GM06990 (cell line): ENCODE data around the gene CREBRF.
"Not testable (repeated sequence)": the region's sequence is repeated elsewhere in the genome, so short reads cannot be mapped to it uniquely, and the experiment has no call there.

Experiments
- DNase-seq: peaks from one replicate; pipeline ENCODE4 v3.0.0-alpha.2; 2011; ENCODE audit not compliant: insufficient read length; ENCODE audit errors: extremely low read depth
- H3K27me3 ChIP-seq: replicated peaks from 2 replicates; pipeline ENCODE4 v1.6.0; 2011; ENCODE audit warnings: low read length; ENCODE audit not compliant: control insufficient read depth, insufficient read depth
- H3K36me3 ChIP-seq: 2 replicates; pipeline ENCODE4 v1.5.1; 2011; ENCODE audit warnings: low read length; ENCODE audit not compliant: control insufficient read depth, insufficient read depth
- H3K4me3 ChIP-seq: replicated peaks from 2 replicates; pipeline ENCODE4 v1.5.1; 2011; ENCODE audit warnings: low read depth, mild to moderate bottlenecking, control low read depth, low read length
- TF ChIP-seq, protein P1 (sequence below): IDR thresholded peaks from 2 replicates; pipeline ENCODE4 v1.5.1; 2011; ENCODE audit warnings: low read length, control low read depth, mild to moderate bottlenecking, inconsistent platforms; ENCODE audit not compliant: insufficient read depth, poor library complexity, severe bottlenecking

CREBRF gene

DNA sequence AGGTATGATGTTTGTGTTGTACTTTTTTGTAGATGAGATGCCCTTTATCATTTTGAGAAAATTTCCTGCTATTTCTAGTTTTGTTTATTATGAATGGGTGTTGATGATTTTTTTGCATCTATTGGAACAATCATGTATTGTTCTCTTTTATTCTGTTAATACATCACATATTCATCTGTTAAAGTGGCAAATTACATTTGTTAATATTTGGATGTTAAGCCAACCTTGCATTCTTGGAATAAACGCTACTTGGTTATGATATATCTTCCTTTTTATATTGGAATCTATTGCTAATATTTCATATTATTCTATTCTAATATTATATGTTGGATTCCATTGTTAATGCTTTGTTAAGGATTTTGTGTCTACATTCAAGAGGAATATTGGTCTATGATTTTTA lies 63.6 kb downstream of the CREBRF start:
- H3K27me3 ChIP-seq: no peaks in the 10 kb centered on the region
- no peaks in the 10 kb centered on the region for H3K36me3 ChIP-seq
- no peak overlapping the region for H3K4me3 ChIP-seq
- no peak for DNase-seq
- TF ChIP-seq, protein P1, sequence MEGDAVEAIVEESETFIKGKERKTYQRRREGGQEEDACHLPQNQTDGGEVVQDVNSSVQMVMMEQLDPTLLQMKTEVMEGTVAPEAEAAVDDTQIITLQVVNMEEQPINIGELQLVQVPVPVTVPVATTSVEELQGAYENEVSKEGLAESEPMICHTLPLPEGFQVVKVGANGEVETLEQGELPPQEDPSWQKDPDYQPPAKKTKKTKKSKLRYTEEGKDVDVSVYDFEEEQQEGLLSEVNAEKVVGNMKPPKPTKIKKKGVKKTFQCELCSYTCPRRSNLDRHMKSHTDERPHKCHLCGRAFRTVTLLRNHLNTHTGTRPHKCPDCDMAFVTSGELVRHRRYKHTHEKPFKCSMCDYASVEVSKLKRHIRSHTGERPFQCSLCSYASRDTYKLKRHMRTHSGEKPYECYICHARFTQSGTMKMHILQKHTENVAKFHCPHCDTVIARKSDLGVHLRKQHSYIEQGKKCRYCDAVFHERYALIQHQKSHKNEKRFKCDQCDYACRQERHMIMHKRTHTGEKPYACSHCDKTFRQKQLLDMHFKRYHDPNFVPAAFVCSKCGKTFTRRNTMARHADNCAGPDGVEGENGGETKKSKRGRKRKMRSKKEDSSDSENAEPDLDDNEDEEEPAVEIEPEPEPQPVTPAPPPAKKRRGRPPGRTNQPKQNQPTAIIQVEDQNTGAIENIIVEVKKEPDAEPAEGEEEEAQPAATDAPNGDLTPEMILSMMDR: no peak

DNA sequence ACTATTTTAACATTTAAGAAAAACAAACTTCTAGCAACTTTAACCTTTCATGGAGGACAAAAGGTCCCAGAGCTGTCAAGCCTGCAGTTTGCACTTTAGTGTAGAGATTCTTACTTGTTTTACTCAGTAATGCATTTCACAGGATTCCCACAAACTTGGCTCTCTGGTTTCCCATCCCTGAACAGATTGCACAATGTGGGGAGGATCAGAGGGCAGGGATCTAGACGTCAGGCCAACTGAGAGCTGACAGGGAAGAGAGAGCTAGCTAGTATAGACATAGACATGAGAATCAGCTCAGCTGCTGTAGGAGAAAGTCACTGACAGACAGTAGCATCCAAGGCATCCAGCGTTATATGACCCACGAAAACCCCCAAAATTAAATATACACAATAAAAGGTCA lies 67.3 kb downstream of the CREBRF start:
- H3K27me3 ChIP-seq: no peaks in the 10 kb centered on the region
- H3K4me3 ChIP-seq: no peak overlapping the region
- no peaks in the 10 kb centered on the region for H3K36me3 ChIP-seq
- TF ChIP-seq, protein P1: no peak
- no peak for DNase-seq

DNA sequence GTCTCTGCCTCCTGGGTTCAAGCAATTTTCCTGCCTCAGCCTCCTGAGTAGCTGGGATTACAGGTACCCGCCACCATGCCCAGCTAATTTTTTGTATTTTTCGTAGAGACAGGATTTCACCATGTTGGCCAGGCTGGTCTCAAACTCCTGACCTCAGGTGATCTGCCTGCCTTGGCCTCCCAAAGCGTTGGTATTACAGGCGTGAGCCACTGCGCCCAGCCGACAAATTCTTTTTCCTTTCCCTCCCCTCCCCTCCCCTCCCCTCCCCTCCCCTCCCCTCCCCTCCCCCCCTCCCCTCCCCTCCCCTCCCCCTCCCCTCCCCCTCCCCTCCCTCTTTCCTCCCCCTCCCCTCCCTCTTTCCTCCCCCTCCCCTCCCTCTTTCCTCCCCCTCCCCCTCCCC lies 76.0 kb downstream of the CREBRF start:
- H3K4me3 ChIP-seq, H3K27me3 ChIP-seq, H3K36me3 ChIP-seq, DNase-seq: not testable (repeated sequence)

DNA sequence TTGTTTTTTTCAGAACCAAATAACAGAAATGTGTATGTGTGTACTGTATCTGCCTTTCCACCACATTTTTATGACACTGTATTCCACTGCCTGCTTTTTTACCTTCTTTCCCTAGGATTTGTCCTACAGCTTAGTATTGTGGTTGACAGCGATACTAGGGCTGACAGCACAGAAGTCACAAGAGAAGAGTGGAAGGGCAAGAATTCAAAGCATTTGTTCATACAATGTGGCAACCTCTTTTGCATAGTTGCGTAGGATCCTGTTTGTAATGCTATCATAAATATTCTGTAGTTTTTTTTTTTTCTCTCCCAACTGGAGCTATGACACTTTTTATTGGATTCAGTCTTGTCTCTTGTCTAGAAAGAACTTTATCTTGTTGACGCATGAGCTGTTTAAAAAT lies 82.6 kb downstream of the CREBRF start:
- no peak for DNase-seq
- no peak overlapping the region for H3K4me3 ChIP-seq
- no peaks in the 10 kb centered on the region for H3K36me3 ChIP-seq
- TF ChIP-seq, protein P1: no peak
- H3K27me3 ChIP-seq: no peaks in the 10 kb centered on the region

DNA sequence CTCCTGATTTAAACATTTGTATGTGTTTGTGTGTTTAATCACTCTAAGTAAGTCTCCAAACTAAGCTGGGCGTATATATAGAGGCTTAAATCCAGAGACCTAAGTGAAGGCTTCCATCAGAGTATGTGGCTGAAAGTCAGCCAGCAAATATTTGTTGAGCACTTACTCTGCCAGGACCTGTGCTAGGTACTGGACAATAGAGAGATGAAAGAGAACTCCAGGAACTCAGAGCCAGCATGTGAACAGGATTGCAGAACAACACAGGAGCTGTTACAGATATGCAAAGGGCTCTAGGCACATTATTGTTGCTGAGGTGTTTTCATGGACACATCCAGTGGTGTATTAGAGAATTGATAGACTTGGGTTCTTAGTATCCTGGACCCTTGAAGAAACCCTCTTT lies 83.5 kb downstream of the CREBRF start:
- Histone ChIP-seq H3K36me3 (no peaks in the 10 kb centered on the region), H3K27me3 (no peaks in the 10 kb centered on the region), H3K4me3 (no peak overlapping the region)
- no peak for DNase-seq
- TF ChIP-seq, protein P1: no peak

DNA sequence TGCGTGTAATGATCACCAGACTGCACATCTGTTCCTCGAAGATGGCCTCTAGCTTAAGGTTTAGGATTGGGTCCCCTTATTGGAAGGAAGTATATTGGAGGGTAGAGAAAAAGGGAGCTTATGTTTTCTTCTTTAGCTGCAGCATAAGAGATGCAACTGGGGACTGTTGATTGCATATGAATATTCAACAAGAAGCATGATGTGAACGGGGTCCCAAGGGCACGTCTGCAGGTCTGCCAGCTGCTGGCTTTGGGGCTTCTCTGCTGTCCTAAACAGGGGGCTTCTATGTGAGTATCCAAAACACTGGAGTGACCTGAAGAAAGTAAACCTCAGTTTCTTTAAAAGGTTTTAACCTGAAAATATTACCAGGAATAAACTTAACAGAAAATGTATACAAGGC lies 84.6 kb downstream of the CREBRF start:
- no peaks in the 10 kb centered on the region for H3K27me3 ChIP-seq
- H3K36me3 ChIP-seq: no peaks in the 10 kb centered on the region
- no peak overlapping the region for H3K4me3 ChIP-seq
- TF ChIP-seq, protein P1: no peak
- DNase-seq: no peak
